Measurements from ENCODE around the gene TMEM106C.

Gene TMEM106C

DNA sequence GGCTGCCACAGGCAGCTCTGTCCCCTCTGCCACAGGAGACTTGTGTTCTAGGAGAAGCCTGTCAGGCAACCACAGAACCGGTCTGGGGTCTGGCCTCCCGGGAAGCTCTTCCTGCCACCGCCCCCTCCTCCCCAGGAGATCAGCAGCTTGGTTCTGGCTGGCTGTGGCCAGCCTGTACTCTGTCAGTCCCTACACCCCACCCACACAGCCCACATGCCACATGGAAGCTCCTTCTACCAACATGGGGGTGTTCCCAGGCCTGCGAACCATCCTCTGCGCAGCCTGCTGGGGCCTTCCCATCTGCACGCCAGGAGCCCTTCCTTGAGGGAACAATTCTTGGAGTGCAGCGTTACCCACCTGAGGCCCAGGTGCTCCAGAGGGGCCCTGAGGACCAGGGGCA, 16.8 kb downstream of the TMEM106C start:
- peak; percentile 48 for DNase-seq

DNA sequence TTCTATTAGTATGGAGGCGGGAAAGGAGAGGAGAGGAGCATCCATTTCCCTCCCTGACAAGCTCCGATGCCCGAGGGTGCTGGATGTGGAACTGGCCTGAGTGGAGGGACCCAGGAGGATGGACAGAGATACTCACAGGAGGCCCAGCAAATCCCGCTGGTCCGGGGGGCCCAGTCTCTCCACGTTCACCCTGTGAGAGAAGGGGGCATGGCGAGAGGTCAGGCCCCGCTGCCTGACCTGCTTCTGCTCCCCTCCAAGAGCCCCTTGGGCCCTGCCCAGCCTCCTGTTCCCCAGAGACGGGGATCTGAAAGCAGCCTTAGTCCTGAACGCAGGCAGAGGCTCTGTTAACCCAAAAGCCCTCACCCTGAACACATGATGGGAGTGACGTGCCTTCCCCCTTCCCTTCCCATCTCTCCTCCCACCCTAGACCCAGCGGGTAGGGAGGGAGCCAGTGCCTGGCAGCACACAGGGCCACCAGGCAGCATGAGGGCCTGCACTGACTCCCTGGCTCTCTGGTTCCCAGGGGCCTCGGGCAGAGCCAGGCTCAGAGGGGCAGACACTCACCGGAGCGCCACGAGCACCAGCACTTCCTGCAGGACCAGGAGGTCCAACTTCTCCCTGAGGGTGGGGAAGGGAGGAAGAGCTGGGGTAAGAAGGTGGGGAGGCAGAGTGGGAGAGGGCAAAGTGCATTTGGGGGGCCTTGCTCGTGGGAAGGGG, 17.5 kb downstream of the TMEM106C start:
- DNase-seq, result no peak

DNA sequence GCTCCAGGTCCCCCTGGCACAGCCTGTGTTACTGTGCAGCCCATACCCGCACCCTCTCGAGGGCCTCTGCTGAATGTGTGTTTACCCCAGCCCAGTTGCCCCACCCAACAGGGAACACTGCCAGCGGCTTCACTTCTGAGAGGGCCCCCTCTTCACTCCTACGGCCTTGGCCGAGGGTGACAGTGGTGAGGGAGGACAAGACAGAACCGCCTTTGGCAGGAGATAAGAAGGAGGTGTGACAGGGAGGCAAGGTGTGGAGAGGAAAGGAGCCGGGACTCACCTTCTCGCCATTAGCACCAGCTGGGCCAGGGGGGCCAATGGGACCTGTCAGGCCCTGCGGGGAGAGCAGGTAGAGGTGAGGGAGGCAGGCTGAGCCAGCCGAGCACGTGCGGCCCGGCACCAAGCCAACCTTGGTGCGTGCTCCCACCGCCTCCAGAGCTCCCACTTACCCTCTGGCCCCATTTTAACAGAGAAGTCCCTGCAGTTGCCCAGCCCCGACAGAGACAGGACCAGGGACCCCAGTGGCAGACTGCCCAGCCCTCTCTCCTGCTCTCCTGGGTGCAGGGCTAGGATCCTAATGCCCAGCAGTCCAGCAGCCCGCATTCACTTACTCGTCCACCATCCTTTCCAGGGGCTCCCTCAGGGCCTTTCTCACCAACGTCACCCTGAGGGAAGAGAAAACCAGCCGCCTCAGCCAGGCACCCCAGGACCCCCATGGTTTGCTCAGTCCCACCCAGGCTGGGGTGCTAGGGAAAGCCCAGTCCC, 18.3 kb downstream of the TMEM106C start:
- peak; percentile 36 for DNase-seq

DNA sequence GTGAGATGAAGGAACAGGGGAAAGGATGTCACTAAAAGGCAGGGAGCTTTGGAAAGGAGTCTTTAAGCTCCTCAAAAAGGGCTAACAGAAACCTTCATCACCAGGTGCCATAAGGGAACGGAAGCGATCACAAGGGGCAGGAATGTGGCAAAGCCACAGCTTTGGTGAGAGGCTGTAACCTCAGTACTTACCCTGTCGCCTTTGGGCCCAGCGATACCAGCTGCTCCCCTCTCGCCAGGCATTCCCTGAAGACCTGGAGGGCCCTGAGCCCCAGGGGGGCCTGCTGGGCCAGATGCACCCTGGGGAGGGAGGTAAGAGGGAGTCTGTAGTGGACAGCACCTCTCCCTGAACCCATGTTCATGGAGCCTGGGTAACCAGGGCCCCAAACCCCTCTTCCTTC, 18.9 kb downstream of the TMEM106C start:
- DNase-seq, result no peak

DNA sequence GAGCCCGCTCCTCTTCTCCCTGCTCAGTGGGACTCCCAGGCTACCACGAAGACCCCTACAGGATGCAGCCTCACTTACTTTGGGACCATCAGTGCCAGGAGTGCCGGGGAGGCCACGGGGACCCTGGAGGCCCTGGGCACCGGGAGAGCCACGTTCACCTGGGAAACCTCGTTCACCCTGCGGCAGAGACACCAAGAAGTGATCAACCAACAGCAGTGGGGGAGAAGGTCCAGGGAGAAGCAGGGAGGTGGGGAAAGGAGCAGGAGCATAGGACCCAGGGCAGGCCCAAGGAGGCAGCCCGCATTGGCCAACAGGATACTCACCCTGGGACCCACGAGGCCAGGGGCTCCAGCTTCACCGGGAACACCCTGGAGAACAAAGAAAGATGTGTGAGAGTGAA, 19.4 kb downstream of the TMEM106C start:
- DNase-seq, result no peak

DNA sequence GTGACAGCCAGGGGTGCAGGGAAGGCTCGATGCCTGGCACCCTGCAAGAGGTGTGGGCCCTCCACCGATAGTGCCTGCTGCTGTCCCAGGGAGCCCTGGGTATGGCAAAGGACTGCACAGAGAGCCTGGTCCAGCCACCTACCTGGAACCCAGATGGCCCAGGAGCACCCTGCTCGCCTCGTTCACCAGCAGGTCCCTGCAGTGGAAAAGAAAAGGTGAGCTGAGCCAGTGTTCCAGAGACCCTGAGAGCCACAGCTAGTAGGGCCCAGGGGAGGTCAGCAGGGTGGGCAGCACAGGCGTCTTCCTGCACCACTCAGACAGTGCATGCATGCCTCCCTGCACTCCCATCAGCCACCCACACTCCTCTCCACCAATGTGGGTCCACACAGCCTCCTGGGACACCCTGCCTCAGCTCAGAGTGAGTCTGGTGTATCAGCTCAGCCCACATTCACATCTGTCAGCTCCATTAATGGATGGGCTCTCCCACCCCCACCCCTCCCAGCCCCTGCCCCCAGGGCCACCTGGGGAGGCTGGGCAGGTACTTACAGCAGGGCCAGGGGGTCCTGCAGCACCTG, 20.2 kb downstream of the TMEM106C start:
- DNase-seq, result no peak

DNA sequence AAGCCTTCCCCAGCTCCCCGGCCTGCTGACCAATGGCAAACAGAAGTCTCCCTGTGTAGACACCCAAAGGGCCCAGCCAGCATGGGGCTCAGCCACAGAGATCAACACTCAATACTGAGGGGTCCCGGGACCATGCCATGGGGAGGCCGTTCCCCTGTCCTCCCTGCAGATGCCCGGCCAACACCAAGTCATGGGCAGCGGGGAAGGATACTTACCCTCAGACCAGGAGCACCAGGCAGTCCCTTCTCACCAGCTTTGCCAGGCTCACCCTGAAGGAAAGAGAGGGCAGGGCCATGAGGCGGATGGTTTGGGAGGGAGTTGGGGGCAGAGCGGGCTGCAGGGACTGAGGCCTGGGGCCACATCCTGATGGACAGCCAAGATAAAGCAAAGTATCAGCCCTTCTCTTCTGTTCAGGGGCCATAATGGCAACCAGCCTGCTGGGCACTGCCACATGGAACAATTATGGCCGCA, 21.0 kb downstream of the TMEM106C start:
- DNase-seq, result no peak

DNA sequence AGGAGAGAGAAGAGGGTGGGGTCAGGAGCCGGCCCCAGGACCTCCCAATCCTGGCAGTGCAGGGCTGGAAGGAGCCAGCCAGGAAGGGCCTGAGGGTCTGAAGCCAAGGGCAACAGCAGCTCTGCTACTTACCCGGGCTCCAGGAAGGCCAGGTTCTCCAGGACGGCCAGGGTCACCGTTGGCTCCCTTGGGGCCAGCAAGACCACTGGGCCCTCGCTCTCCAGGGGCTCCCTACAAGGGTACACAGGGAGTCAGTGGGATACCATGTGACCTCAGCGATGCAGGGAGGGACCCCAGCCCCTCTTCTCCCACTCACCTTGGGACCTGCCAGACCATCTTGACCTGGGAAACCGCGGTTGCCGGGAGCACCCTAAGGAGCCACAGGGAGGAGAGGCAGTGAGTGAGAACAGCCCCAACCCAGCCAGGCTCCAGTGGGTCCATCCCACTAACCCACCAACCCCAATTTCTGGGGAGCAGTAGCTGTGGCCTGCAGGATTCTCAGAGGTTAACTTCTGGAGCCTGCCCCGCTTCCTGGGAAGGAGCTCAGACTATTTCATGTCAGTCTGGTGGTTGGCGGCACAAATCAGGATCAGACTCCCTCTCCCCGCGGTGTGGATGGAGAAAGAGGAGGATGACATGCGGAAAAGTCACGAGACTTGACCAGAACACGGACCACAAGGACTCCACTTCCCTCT, 22.3 kb downstream of the TMEM106C start:
- peak; percentile 24 for DNase-seq

DNA sequence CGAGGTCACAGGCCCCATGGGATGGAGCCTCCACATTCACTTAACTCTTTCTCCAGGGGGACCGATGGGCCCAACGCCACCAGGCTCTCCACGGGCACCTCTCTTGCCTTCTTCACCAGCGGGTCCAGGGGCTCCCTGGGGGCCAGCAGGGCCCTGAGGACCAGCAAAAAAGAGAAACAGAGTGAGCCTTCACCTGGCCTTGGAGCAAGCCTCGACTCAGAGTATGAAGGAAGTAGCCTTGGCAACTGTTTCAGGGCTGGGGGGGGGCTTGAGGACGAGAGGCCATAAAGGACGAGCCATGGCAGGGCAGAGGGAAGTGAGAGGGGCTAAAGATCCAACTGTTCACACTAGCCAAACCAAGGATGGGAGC, 22.9 kb downstream of the TMEM106C start:
- DNase-seq, result peak; percentile 28

DNA sequence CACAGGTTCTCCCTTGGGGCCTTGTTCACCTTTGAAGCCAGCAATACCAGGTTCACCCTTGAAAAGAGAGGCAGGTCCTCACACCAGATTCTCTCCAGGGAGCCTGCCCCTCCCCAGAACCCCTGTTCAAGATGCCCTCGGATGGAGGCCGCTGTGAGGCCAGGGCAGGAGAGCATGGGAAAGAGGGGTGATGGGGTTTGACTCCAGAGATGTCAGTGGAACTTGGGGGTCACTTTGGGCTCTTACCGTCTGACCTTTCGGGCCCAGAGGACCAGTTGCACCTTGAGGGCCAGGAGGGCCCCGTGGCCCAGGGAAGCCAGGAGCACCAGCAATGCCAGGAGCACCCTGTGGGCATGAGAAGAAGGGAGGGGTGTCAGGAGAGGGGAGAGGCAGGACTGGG, 23.4 kb downstream of the TMEM106C start:
- peak; percentile 16 for DNase-seq

DNA sequence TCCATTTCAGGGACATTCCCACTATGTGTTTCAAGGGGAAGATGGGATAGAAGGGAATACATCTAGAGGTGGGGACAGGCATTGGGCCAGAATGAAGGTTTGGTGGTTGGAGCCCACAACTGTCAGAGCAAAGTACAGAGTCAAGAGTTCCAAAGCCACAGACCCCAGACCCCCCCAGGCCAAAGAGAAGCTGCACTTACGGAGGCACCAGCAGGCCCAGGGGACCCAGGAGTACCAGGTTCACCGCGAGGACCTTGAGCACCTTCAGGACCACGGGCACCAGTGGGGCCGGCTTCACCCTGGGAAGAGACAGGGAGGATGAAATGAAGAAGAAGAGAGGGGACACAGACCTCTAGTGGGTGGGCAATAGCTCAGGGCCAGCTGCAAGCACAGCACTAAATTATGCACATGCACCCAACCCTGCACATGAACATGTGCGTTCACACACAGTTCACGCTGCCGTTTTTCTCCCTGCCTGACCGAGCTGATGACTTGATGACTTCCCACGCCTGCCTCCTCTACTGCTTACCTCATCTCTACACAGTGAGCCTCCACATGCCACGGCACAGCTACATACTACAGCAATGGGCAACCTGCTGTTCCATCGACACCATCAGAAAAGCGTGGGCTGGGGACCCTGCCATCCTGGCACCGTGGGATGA, 24.1 kb downstream of the TMEM106C start:
- DNase-seq, result peak; percentile 27

DNA sequence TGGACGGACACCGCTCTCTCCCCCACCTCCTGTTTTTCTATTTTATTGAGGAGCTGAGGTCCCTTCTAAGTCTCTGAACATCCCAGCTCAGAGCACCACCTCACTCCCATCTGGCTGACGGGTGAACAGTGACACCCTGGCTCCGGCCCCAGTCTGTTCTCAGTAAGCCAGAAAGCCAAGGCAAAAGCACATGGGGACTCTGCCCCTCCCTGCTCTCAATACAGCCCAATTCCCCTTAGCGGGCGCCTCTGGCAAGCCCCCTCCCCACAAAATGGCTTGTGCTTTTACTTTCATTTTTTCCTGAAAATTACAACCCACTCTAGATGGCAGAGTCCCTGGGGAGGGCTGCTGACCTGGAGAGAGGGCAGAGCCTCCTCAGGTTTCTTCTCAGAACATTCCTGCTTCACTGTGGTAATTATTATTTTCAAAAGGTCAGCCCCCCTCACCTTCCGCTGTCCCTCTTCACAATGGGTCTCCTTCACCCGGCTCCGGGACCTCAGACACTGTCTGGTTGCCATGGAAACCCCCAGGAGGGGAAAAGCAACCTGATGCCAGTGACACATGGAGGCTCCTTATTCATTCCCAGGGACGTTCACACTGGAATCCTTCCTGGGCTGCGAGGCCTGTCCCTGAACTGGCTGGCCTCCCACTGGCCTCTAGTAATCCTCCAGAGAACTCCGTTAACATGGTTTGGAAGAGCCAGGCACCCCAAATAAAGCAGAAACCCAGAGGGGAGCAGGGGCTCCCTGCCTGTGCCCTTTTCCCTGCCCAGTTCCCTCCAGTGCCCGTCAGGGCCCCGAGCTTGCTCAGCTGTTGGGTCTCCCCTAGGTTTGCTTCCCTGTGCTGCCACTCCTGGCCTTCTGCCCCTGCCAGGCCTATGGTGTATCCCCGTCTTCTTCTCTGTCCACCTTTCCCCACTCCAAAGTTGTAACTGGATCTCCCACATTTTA, 25.0 kb downstream of the TMEM106C start:
- DNase-seq, result peak; percentile 63

DNA sequence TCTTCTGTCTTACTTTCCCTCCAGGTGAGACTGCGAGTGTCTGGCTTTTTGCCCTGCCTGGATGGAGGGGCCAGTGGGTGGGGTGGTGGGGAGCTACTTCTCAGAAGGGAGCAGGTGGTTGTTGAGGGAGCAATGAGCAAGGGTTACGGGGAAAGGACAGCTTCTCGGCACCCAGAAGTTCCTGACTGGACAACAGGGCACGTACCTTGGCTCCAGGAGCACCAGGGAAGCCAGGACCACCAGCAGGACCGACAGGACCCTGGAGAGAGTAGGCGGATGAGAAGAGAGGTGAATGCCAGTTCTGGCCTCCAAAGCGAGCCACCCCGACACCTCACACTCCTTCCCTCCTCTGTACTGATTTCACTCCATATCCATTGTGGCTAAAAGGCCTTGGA, 25.6 kb downstream of the TMEM106C start:
- no peak for DNase-seq

DNA sequence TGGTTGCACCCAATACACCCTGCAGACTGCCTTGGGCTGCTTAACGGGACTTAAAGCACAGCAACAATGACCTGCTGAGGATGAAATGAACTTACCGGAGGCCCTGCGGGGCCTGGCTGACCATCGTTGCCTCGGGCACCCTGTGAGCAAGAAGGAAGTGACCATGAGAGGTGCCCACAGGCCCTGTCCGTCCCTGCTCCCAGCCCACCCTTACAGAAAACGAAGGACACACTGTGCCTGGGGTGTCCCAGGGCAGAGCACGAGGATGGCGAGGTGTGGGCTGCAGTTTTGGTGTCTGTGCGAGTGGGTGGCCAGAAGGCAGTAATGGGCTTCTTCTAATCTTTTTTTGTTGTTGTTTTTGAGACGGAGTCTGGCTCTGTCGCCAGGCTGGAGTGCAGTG, 26.3 kb downstream of the TMEM106C start:
- no peak for DNase-seq

DNA sequence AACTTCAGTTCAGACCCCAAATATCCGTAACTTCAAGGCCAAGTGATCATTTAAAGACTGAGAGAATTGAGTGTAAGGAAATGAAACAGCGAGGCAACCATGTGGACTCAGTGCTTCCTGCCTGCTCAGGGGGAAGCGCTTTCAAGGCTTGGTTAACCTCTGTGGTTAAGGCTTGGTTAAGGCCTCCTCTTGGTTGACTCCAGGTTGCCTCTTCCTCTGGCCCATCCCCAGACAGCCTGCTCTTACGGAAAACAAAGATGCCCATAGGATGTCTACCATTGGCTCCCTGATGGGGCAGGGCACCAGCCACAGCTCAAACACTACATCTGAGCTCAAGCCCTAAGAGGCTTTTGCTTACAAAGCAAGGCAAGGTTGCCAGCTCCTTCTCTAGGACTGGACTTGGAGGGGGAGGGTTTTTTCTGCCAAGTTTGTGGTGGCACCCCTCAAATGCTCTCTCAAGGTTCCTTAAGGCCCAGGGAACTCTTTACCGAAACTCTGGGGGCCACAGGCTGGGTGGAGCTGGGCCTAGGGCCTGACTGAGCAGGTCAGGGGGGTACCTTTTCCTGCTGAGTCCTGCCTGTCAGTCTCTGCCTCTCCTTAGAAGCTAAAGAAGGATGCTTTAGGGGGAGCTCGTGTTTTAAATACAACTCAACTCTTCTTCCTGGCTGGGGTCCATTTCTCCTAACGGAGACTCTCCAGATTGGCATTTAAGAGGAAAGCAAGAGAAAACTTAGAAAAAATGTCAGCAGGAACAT, 27.1 kb downstream of the TMEM106C start:
- peak; percentile 34 for DNase-seq

DNA sequence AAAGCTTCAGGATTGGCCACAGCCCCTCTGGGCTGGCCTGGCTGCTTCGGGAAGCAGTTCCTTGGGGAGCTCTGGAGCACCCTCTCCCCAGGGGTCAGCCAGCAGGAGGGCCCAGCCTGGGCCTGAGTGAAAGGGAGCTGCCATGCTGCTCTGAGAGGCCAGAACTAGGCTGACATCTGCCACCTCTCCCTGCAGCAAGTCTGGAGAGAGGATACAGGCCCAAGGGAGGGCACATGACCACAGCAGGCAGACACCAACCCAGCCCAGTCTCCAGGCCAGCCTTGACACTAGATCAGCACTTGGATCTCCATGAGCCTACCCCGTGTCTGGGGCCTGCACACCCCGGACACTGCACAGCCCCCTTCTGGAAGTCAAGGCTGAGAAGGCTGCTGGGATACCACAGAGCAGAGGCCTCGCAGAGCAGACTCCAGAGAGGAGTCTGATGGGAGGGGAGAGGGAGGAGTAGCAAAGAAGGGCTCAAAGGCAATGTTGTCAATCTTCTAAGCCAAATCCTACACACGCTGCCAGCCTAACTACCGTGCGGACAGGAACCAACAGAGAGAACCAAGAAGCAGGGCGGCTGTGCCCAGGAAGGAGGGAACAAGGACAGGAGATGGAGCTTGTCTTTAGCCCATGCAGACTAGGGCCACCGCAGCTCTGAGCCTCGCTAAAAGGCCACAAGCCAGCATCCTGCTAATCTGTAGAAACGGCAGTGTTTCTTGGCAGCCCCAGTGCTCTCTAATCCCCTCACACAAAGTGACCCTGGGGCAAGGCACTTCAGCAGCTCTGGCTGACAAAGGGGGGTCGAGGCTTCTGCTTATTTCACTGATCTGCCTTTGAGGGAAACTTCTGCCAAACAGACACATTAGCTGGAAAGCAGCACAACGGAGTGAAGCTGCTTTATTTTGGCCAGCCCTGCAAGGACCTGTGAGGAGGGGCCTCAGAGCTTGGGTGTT, 28.0 kb downstream of the TMEM106C start:
- peak; percentile 56 for DNase-seq

DNA sequence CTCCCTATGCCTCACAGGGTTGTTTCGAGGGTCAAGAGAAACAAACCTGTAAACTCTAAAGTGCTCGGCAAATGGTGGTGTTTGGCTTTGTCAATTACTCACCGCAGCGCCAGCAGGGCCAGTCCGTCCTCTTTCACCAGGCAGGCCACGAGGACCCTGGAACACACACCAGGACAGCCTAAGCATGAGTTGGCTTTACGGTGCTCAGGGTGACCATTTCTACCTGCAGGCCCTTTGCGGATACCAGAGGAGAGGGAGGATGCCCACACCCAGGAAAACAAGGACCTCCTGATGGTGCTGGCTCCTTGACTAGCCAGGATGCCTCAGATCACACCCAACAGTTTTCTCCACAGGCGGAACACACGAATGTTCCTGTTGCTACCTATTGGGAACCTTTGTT, 29.4 kb downstream of the TMEM106C start:
- no peak for DNase-seq

DNA sequence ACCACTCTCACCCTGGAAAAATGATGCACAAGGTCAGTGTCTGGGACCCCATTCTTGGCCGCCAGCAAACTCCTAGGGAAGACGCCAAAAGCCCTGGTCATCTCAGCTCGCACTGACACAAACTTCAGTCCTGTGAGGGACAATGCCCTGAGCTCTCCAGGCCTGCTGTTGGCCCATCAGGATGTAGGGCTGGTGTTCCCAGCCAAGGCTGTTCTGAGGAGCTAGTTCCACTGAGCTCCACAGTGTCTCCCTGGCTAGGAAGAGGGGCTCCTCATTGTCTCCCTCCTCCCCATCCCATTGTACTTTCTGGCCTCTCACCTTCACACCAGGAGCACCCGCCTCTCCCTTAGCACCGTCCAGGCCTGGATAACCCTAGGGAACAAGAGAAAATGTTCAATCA, 30.1 kb downstream of the TMEM106C start:
- DNase-seq, result no peak

DNA sequence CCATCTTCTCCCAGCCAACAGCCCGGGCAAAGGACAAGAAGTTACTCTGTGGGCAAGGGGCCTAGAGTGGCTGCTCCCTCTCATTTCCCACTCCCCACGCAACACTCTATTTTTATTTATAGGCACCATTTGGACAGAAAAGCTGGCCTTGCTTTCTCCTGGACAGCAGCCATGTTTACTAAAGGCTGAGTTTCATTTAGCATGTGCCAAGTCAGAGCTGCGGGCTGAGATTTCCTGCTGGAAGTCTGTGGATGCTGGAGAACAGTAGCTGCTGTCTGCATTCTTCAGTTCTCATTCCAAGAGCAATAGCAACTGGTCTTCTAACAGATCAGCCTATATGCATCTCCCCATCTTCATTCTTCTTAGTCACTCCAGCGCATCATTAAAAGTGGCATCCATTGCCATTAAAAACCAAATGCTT, 32.6 kb downstream of the TMEM106C start:
- DNase-seq, result peak; percentile 75

DNA sequence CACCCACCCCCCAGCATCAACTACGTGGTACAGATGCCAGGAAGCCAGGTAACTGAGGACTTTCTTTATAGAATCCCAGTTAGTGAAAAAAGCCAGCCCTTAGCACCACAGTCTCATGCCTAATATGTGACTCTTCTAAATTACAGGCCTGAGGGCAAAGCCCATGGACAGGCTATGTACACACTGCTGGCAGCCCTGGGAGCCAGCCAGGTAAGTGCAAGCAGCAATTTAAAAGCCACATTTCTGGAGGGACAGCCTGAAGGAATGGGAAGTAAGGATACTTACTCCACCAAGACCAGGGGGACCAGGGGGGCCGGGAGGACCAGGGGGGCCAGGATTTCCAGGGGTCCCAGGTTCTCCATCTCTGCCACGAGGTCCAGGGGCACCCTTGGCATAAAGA, 33.9 kb downstream of the TMEM106C start:
- DNase-seq, result peak; percentile 62

Data from femur (tissue), 1 donor.